Kidney epithelial cell (primary cell): ENCODE results near the gene DLD. TPM values are rescaled to one million over a fixed set of nuclear protein-coding genes. Genes with fewer than 3 reads are reported as not detected.

Experiments
- DNase-seq: peaks from one replicate; pipeline ENCODE4 v3.0.0-alpha.2; 2010; ENCODE audit warnings: low read depth
- H3K27me3 ChIP-seq: 2 replicates; pipeline ENCODE4 v1.6.0; 2011; ENCODE audit warnings: low read length; ENCODE audit not compliant: control insufficient read depth, insufficient read depth
- H3K36me3 ChIP-seq: 2 replicates; pipeline ENCODE4 v1.5.1; 2011; ENCODE audit warnings: low read length; ENCODE audit not compliant: control insufficient read depth, insufficient read depth
- H3K4me3 ChIP-seq: 2 replicates; pipeline ENCODE4 v1.5.1; 2011; ENCODE audit warnings: low read depth, mild to moderate bottlenecking, control low read depth, low read length
- CTCF ChIP-seq: IDR thresholded peaks from 2 replicates; pipeline ENCODE4 v1.5.1; 2011; ENCODE audit warnings: mild to moderate bottlenecking, moderate library complexity, low read length, control low read depth, inconsistent platforms; ENCODE audit not compliant: insufficient read depth, poor library complexity, severe bottlenecking
- total RNA-seq: library from RNA; depleted of rRNA; stranded (reverse); fragments of >200 nt; gene quantifications from 2 replicates; pipeline ENCODE4 v1.2.3, GENCODE V29; 2015

The DLD gene
- total RNA-seq, 1 donor from 2014 or later = 68.8 TPM

GRCh38 chr7:107850216-107850615 is 40.8 kb upstream of the DLD start:
- Histone ChIP-seq H3K27me3 (no peaks in the 10 kb centered on the region), H3K36me3 (no peaks in the 10 kb centered on the region), H3K4me3 (no peak overlapping the region)
- DNase-seq = no peak
- TF ChIP-seq CTCF = no peak

- no peak for TF ChIP-seq CTCF
- Histone ChIP-seq H3K27me3 (no peaks in the 10 kb centered on the region), H3K36me3 (no peaks in the 10 kb centered on the region), H3K4me3 (no peak overlapping the region)
- no peak for DNase-seq
Measured at GRCh38 chr7:107850643-107851042, 40.3 kb upstream of the DLD start.

GRCh38 chr7:107854454-107854853 is 36.5 kb upstream of the DLD start:
- TF ChIP-seq CTCF = no peak
- Histone ChIP-seq H3K27me3 (no peaks in the 10 kb centered on the region), H3K4me3 (no peak overlapping the region), H3K36me3 (no peaks in the 10 kb centered on the region)
- DNase-seq = no peak

GRCh38 chr7:107854989-107855388 is 36.0 kb upstream of the DLD start:
- Histone ChIP-seq H3K4me3 (no peak overlapping the region), H3K27me3 (no peaks in the 10 kb centered on the region), H3K36me3 (no peaks in the 10 kb centered on the region)
- DNase-seq = no peak
- no peak for TF ChIP-seq CTCF

- Histone ChIP-seq H3K36me3 (no peaks in the 10 kb centered on the region), H3K27me3 (no peaks in the 10 kb centered on the region), H3K4me3 (no peak overlapping the region)
- no peak for TF ChIP-seq CTCF
- DNase-seq = no peak
Measured at GRCh38 chr7:107856806-107857540, 34.0 kb upstream of the DLD start.

GRCh38 chr7:107857541-107857912 is 33.5 kb upstream of the DLD start:
- no peaks in the 10 kb centered on the region for H3K36me3 ChIP-seq
- TF ChIP-seq CTCF = no peak
- no peak overlapping the region for H3K4me3 ChIP-seq
- peak; percentile 10 for DNase-seq
- no peaks in the 10 kb centered on the region for H3K27me3 ChIP-seq
